ENCODE results near the gene NR1H4. TPM values are rescaled to one million over a fixed set of nuclear protein-coding genes. Genes with fewer than 3 reads are reported as not detected.
A peak's percentile ranks its signal among the peaks of the same experiment; 100 is the strongest.

NR1H4 gene
- total and polyA plus RNA-seq, 2 of the 13 experiments (the other 11 are each of a cell fraction or from before 2014, with no cell fraction given) = 27.3 to 114 TPM

DNA sequence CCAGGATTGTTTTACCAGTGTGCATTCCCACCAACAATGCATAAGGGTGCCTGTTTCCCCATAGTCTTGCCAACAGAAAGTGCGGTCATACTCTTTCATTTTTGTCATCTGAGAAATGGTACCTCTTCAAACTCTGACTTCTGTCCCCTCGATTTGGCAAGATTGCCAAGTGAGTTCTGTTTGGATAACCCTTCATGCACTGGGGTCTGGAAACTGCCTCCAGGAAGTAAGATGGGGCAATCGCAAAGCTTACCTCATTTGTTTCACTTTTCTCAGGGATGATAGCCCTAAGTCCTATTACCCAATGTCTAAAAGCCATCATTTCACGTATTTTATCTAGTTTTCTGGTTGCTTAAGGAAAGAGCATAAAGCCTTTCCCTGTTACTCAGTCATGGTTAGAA is 28.6 kb upstream of the NR1H4 start (continued):
- TF ChIP-seq, protein P1, sequence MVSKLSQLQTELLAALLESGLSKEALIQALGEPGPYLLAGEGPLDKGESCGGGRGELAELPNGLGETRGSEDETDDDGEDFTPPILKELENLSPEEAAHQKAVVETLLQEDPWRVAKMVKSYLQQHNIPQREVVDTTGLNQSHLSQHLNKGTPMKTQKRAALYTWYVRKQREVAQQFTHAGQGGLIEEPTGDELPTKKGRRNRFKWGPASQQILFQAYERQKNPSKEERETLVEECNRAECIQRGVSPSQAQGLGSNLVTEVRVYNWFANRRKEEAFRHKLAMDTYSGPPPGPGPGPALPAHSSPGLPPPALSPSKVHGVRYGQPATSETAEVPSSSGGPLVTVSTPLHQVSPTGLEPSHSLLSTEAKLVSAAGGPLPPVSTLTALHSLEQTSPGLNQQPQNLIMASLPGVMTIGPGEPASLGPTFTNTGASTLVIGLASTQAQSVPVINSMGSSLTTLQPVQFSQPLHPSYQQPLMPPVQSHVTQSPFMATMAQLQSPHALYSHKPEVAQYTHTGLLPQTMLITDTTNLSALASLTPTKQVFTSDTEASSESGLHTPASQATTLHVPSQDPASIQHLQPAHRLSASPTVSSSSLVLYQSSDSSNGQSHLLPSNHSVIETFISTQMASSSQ (IDR thresholded peaks at IDR 0.05; ENCODE audit: low read depth) = no peak; the same call in 1 of the 2 replicates
- TF ChIP-seq, protein P1 (CRISPR knock-in tag; IDR thresholded peaks at IDR 0.05; ENCODE audit: borderline replicate concordance) = no peak
- TF ChIP-seq TSC22D2 (CRISPR knock-in tag; IDR thresholded peaks at IDR 0.05; ENCODE audit: borderline replicate concordance) (no peak), ZNF746 (CRISPR knock-in tag; IDR thresholded peaks at IDR 0.05) (no peak), ZNF720 (CRISPR knock-in tag; IDR thresholded peaks at IDR 0.05) (no peak), KDM1A (CRISPR knock-in tag; IDR thresholded peaks at IDR 0.05) (no peak), ZNF30 (CRISPR knock-in tag; IDR thresholded peaks at IDR 0.05) (no peak), HOXA9 (CRISPR knock-in tag; IDR thresholded peaks at IDR 0.05; ENCODE audit: borderline replicate concordance) (no peak), ZSCAN20 (CRISPR knock-in tag; IDR thresholded peaks at IDR 0.05; ENCODE audit: borderline replicate concordance) (no peak), ZNF572 (CRISPR knock-in tag; IDR thresholded peaks at IDR 0.05) (no peak), ZNF17 (CRISPR knock-in tag; IDR thresholded peaks at IDR 0.05) (no peak), ZNF350 (CRISPR knock-in tag; IDR thresholded peaks at IDR 0.05; ENCODE audit: borderline replicate concordance, low read depth) (no peak), ZNF232 (CRISPR knock-in tag; IDR thresholded peaks at IDR 0.05; ENCODE audit: borderline replicate concordance) (no peak), ZNF546 (CRISPR knock-in tag; conservative IDR thresholded peaks at IDR 0.05) (no peak), KAT2B (IDR thresholded peaks at IDR 0.05; ENCODE audit: borderline replicate concordance, low read depth, low read length) (no peak)
- TF ChIP-seq, protein P2, sequence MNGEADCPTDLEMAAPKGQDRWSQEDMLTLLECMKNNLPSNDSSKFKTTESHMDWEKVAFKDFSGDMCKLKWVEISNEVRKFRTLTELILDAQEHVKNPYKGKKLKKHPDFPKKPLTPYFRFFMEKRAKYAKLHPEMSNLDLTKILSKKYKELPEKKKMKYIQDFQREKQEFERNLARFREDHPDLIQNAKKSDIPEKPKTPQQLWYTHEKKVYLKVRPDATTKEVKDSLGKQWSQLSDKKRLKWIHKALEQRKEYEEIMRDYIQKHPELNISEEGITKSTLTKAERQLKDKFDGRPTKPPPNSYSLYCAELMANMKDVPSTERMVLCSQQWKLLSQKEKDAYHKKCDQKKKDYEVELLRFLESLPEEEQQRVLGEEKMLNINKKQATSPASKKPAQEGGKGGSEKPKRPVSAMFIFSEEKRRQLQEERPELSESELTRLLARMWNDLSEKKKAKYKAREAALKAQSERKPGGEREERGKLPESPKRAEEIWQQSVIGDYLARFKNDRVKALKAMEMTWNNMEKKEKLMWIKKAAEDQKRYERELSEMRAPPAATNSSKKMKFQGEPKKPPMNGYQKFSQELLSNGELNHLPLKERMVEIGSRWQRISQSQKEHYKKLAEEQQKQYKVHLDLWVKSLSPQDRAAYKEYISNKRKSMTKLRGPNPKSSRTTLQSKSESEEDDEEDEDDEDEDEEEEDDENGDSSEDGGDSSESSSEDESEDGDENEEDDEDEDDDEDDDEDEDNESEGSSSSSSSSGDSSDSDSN (CRISPR knock-in tag; IDR thresholded peaks at IDR 0.05) = no peak
- TF ChIP-seq, protein P3, sequence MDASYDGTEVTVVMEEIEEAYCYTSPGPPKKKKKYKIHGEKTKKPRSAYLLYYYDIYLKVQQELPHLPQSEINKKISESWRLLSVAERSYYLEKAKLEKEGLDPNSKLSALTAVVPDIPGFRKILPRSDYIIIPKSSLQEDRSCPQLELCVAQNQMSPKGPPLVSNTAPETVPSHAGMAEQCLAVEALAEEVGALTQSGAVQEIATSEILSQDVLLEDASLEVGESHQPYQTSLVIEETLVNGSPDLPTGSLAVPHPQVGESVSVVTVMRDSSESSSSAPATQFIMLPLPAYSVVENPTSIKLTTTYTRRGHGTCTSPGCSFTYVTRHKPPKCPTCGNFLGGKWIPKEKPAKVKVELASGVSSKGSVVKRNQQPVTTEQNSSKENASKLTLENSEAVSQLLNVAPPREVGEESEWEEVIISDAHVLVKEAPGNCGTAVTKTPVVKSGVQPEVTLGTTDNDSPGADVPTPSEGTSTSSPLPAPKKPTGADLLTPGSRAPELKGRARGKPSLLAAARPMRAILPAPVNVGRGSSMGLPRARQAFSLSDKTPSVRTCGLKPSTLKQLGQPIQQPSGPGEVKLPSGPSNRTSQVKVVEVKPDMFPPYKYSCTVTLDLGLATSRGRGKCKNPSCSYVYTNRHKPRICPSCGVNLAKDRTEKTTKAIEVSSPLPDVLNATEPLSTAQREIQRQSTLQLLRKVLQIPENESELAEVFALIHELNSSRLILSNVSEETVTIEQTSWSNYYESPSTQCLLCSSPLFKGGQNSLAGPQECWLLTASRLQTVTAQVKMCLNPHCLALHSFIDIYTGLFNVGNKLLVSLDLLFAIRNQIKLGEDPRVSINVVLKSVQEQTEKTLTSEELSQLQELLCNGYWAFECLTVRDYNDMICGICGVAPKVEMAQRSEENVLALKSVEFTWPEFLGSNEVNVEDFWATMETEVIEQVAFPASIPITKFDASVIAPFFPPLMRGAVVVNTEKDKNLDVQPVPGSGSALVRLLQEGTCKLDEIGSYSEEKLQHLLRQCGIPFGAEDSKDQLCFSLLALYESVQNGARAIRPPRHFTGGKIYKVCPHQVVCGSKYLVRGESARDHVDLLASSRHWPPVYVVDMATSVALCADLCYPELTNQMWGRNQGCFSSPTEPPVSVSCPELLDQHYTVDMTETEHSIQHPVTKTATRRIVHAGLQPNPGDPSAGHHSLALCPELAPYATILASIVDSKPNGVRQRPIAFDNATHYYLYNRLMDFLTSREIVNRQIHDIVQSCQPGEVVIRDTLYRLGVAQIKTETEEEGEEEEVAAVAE (CRISPR knock-in tag; IDR thresholded peaks at IDR 0.05; ENCODE audit: borderline replicate concordance) = no peak
- TF ChIP-seq, protein P4, sequence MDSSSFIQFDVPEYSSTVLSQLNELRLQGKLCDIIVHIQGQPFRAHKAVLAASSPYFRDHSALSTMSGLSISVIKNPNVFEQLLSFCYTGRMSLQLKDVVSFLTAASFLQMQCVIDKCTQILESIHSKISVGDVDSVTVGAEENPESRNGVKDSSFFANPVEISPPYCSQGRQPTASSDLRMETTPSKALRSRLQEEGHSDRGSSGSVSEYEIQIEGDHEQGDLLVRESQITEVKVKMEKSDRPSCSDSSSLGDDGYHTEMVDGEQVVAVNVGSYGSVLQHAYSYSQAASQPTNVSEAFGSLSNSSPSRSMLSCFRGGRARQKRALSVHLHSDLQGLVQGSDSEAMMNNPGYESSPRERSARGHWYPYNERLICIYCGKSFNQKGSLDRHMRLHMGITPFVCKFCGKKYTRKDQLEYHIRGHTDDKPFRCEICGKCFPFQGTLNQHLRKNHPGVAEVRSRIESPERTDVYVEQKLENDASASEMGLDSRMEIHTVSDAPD (CRISPR knock-in tag; IDR thresholded peaks at IDR 0.05) = peak; percentile 83
